GM19438 (cell line): ENCODE measurements around the gene KCND2.
"Not testable (repeated sequence)": the region's sequence is repeated elsewhere in the genome, so short reads cannot be mapped to it uniquely, and the experiment has no call there.

Experiments used
- ATAC-seq: cut with Tn5 transposase; IDR thresholded peaks from one replicate; pipeline ENCODE4 v1.9.1; 2021; ENCODE audit warnings: low read depth; ENCODE audit not compliant: unreplicated experiment

The KCND2 gene

GRCh38 chr7:120731271-120731670, 458.3 kb downstream of the KCND2 start:
- no peak for ATAC-seq

DNA sequence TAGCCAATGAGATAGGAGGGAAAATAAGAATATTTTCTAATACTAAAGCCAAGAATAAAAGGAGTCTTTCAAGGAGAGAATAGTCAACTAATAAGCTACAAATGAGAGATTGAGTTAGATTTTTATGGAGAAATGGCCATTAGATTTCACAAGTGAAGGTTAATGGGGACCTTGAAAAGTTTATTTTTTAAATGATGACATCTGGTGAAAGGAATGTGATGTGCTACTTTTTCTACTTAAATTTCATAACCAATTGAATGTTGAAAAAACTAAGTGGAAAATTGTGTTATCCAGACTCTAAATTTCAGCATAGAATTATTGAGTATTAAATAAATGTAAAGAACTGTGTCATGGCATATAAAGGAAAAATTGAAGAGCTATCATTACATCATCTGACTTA, 459.3 kb downstream of the KCND2 start:
- no peak for ATAC-seq

DNA sequence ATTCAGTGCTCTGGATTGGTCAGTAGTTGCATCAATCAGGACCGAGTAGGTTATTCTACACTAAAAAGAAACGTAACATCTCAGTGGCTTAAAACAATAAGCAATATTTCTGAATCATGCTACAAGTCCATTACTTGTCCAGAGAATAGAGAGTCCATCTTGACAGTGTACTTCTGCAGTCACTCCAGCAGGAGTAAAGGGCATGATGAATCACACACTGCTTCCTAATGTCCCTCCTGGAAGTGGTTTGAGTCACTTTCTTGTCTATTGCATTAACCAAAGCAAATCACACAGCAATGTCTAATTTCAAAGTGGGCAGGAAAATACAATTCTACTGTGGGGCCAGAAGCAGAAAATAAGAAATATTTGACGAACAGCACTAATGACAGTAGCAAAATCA, 460.2 kb downstream of the KCND2 start:
- no peak for ATAC-seq

GRCh38 chr7:120733835-120734234, 460.9 kb downstream of the KCND2 start:
- no peak for ATAC-seq

- no peak for ATAC-seq
Observed at GRCh38 chr7:120735791-120736190, 462.8 kb downstream of the KCND2 start.

DNA sequence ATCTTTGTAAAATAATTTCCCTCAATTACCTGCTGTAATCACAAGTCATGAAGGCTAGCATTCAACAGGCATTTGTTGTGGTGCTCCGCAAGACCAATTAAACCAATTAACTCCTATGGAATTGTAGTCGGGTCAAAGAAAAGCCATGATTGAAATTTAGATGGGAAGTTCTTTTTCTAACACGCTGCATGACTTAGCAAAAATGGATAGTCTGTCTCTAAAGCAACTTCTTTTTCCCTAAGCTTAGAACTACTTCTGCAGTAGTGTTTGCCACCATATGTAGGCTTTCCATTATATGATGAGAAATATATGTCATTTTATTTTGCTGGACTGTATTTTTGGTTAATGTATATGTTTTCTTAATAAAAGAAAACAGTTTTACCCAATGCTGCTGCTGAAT, 465.8 kb downstream of the KCND2 start:
- ATAC-seq = no peak

- ATAC-seq = no peak
Observed at GRCh38 chr7:120740348-120740747, 467.4 kb downstream of the KCND2 start.

DNA sequence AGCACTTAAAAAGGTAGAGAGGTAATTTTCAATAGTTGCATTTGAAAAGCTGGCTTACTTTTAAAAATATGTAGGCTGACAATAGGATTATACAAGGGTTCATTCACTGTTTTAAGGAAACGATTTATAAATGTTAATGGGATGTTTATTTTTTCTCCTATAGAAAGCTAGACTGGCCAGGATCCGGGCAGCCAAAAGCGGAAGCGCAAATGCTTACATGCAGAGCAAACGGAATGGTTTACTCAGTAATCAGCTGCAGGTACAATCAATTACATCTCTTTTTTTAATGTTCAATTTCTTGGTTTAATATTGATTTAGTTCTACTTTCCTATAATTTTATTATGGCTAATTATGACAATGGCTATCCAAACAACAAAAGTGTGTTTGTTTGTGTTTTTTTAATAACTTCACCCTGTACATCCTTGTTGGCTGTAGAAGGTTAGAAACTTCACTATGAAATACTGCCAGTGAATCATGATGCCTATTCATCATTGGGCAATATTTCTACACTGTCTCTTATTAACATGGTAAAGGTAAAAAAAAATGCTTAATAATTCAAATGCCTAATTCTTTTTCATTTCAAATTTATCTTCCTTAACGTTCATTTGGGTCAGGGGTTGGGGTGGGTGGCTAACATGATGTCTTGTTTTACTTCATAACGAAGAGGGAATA, 468.5 kb downstream of the KCND2 start:
- ATAC-seq = no peak

DNA sequence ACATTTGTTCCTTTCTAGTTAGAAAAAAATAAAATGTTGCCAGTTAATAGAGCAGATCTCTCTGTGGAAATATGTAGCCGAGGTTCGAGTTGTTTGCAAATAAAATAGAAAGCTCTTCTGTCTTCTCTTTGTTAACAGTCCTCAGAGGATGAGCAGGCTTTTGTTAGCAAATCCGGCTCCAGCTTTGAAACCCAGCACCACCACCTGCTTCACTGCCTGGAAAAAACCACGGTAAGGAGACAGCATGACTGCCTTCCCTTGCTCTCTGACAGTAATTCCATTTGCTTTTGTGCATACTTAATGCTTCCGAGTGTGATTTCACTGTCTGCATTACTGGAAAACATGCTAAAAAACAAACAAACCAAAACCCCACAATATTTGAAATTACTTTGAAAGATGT, 469.4 kb downstream of the KCND2 start:
- no peak for ATAC-seq

DNA sequence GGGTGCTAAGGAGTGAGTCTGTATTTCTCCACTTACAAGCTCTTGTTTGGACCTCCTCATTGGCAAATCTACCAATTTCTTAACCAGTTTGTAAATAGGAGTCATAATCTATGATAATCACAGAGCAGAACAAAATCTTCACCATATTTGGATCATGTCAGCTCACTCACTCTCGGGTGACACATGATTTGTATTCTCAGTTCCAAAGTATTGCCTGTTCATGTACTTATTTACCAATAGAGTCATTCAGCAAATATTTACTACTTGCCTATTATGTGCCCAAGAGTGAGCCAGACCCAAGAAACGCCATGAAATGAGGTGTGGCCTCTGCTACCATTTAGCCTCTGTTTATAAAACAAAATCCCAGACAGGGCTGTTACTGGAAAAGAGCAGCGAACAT, 470.2 kb downstream of the KCND2 start:
- ATAC-seq = no peak

DNA sequence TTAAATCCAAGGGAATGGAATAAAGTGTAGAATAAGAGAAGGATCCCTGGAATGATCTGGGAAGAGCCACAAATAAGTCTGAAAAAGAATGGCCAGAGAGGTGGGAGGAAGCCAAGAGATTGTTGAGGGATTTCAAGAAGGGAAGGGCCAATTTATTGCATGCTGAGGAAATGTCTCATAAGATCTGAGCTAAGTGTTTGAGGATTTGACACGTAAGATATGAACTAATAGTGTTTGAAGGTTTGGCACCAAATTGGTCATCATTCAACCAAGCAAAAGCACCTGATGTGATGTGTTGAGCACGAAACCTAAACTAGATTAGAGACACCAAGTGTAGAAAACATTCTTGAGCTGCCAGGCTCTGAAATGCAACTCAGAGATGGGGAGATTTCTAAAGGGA, 487.1 kb downstream of the KCND2 start:
- ATAC-seq = no peak

GRCh38 chr7:120760851-120761250, 487.9 kb downstream of the KCND2 start:
- ATAC-seq = no peak

DNA sequence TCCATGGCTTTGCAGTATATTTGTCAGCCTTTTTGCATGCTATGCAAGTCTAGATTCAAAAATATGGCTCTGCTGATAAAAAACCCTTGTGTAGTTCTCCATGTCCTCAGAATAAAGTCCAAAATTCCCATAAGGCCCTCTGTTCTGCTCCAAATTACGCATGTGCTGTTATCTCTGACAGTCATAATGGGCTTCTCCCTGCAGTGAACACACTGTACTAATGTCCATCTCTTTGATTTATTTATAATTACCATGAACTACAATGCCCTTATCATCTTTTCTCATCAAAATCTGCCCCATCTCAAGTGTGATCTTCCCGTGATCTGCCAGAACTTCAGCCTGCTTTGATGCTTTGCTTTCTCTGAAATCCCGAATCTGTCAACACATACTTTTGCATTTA, 497.2 kb downstream of the KCND2 start:
- no peak for ATAC-seq

DNA sequence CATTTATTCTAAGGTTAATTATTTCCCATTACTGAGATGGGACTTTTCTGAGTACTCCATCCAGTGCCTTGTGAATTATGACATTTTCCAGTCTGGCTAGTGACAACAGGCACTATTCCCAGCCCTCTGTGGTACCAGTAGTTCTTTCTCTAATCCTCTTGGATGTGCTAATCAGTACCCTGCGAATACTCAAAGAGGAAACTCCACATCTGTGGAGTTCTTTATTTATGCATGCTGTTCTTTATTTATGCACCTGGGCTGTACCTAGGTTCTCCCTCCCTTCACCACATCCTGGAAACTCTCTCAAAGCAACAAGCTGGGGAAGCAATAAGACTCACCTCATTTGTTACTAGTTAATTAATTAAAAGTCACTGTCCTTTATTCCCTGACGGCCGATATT, 501.5 kb downstream of the KCND2 start:
- no peak for ATAC-seq

- ATAC-seq = no peak
Observed at GRCh38 chr7:120775755-120776154, 502.8 kb downstream of the KCND2 start.

- not testable (repeated sequence) for ATAC-seq
Observed at GRCh38 chr7:120779078-120779477, 506.1 kb downstream of the KCND2 start.

DNA sequence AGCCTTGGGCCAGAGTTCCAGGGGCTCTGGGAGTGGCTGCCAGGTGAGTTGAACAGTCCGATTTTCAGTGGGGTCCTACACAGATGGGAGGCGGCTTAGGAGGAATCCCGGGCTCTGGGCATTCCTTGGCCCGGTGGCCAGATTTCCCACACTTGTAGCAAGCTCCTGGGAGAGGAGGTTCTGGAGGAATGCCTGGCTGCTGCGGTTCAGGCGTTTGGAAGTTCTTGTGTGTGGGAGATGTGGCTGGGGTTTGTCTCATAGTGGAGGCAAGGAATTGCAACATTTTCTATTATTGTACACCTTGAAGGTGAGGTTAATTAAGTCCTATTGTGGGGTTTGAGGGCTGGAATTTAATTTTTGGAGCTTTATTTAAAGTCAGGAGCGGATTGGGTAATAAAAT, 507.5 kb downstream of the KCND2 start:
- not testable (repeated sequence) for ATAC-seq

GRCh38 chr7:120780938-120781337, 508.0 kb downstream of the KCND2 start:
- ATAC-seq = no peak

DNA sequence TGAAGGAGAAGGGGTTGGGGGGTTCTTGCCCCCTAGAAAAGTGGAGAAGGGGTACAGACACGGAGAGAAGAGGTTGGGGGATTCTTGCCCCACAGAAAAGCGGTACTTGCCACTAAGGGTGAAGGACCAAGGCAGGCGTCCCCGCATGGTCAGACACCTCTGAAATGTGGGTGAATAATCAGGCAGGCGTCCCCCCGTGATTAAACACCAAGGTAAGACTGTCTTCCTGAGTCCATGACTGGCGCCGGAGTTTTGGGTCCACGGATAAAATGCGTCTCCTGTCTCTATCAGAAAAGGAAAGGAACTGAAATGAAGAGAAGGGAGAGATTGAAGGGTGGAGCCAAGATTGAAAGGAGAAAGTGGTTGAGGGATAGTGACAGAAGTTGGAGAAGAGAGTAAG, 508.9 kb downstream of the KCND2 start:
- ATAC-seq = not testable (repeated sequence)

- ATAC-seq = no peak
Observed at GRCh38 chr7:120783273-120783672, 510.3 kb downstream of the KCND2 start.

DNA sequence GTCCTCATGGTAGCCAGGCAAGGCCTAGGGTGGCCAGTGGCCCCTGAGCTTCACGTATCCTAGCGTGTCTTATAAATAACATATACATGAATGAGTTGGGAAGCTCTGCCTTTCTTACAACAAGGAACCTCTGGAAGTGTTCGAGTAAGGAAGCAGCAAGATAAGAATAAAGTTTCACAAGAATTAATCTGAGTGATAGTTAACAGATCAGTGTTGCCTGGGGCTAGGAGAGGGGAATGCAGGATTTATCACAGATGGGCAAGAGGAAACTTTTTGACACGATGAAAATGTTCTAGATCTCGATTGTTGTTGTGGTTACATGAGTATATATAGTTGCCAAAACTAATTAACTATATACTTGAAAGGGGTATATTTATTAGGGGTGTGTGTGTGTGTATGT, 510.7 kb downstream of the KCND2 start:
- ATAC-seq = no peak

DNA sequence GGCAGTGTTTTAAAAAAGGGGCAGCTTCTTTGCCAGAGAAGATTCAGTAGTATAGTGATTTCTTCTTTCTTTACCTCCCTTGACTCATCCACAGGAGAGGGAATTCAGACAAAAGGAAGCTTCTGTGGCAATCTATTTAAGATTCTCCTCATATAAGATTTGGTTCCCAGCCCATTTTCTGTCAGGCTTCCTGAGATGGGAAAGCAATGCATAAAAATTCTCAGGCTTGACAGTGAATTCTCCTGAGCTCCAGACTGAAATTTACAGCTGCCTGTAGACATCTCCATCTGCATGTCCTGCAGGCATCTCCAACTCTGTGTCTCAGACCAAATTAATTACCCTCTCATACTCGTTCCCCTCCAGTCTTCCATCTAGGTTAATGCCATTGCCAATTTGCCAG, 512.1 kb downstream of the KCND2 start:
- ATAC-seq = no peak
